Activated T-helper 17 cell treated with anti-CD3 and anti-CD28 coated beads, Interleukin-2, amount 50 U/mL, for 72 hours (primary cell): ENCODE results near the gene CPLX1. TPM values are rescaled to one million over a fixed set of nuclear protein-coding genes. Genes with fewer than 3 reads are reported as not detected.
"Not testable (repeated sequence)": the region's sequence is repeated elsewhere in the genome, so short reads cannot be mapped to it uniquely, and the experiment has no call there.

Experiments used
- ATAC-seq: fragments of 150-1000 bp; cut with Tn5 transposase; replicated peaks from 2 replicates; pipeline ENCODE4 v1.10.0; 2021; ENCODE audit warnings: mild to moderate bottlenecking, moderate library complexity
- H3K27ac Mint-ChIP-seq: one replicate; pipeline ENCODE4 v1.8.0; 2022; ENCODE audit warnings: mixed read lengths
- H3K27me3 Mint-ChIP-seq: one replicate; pipeline ENCODE4 v1.8.0; 2022; ENCODE audit warnings: mixed read lengths
- H3K36me3 Mint-ChIP-seq: one replicate; pipeline ENCODE4 v1.8.0; 2022; ENCODE audit warnings: low read depth, mild to moderate bottlenecking, mixed read lengths
- H3K4me1 Mint-ChIP-seq: one replicate; pipeline ENCODE4 v1.8.0; 2022; ENCODE audit warnings: mixed read lengths
- H3K4me3 Mint-ChIP-seq: one replicate; pipeline ENCODE4 v1.8.0; 2022; ENCODE audit warnings: mild to moderate bottlenecking, mixed read lengths
- H3K9me3 Mint-ChIP-seq: one replicate; pipeline ENCODE4 v1.8.0; 2022; ENCODE audit warnings: mixed read lengths
- total RNA-seq, 2 donors: library from RNA; stranded (reverse); gene quantifications; one replicate each; pipeline ENCODE4 v1.2.3, GENCODE V29; 2022

Gene CPLX1
- total RNA-seq, 2 donors from 2014 or later, result 0.50 to 3.6 TPM

GRCh38 chr4:779555-779954, 46.4 kb downstream of the CPLX1 start:
- Mint-ChIP-seq H3K27me3 (peaks cover 2% of the 10 kb centered on the region), H3K36me3 (peaks cover 69% of the 10 kb centered on the region), H3K9me3 (no peaks in the 10 kb centered on the region), H3K4me1 (peaks cover 39% of the 10 kb centered on the region), H3K27ac (peak overlapping the region; percentile 91), H3K4me3 (peak overlapping the region; percentile 86)
- ATAC-seq, result no peak

GRCh38 chr4:777520-778262, 48.2 kb downstream of the CPLX1 start:
- Mint-ChIP-seq H3K27me3 (no peaks in the 10 kb centered on the region), H3K9me3 (no peaks in the 10 kb centered on the region), H3K4me3 (peak overlapping the region; percentile 17), H3K4me1 (peaks cover 42% of the 10 kb centered on the region), H3K36me3 (peaks cover 77% of the 10 kb centered on the region), H3K27ac (peak overlapping the region; percentile 31)
- ATAC-seq, result no peak

- no peak for ATAC-seq
- H3K4me3 Mint-ChIP-seq, result peak overlapping the region; percentile 17
- H3K4me1 Mint-ChIP-seq, result peaks cover 37% of the 10 kb centered on the region
- no peaks in the 10 kb centered on the region for H3K9me3 Mint-ChIP-seq
- peak overlapping the region; percentile 75 for H3K27ac Mint-ChIP-seq
- H3K36me3 Mint-ChIP-seq, result peaks cover 85% of the 10 kb centered on the region
- H3K27me3 Mint-ChIP-seq, result no peaks in the 10 kb centered on the region
Measured at GRCh38 chr4:776743-777441, 49.0 kb downstream of the CPLX1 start.

GRCh38 chr4:775485-775884, 50.4 kb downstream of the CPLX1 start:
- Mint-ChIP-seq H3K27ac (peak overlapping the region; percentile 70), H3K4me3 (peak overlapping the region; percentile 30), H3K36me3 (peaks cover 89% of the 10 kb centered on the region), H3K4me1 (peaks cover 37% of the 10 kb centered on the region)
- not testable (repeated sequence) for H3K27me3 Mint-ChIP-seq, ATAC-seq, H3K9me3 Mint-ChIP-seq

- H3K27me3 Mint-ChIP-seq, H3K9me3 Mint-ChIP-seq, ATAC-seq: not testable (repeated sequence)
- Mint-ChIP-seq H3K4me3 (peak overlapping the region; percentile 35), H3K27ac (peak overlapping the region; percentile 73), H3K36me3 (peaks cover 89% of the 10 kb centered on the region), H3K4me1 (peaks cover 33% of the 10 kb centered on the region)
Measured at GRCh38 chr4:774419-775092, 51.4 kb downstream of the CPLX1 start.

GRCh38 chr4:773214-773613, 52.7 kb downstream of the CPLX1 start:
- H3K4me1 Mint-ChIP-seq, result peaks cover 33% of the 10 kb centered on the region
- peaks cover 89% of the 10 kb centered on the region for H3K36me3 Mint-ChIP-seq
- no peak overlapping the region for H3K27ac Mint-ChIP-seq
- H3K4me3 Mint-ChIP-seq, result no peak overlapping the region
- H3K9me3 Mint-ChIP-seq, result no peaks in the 10 kb centered on the region
- ATAC-seq, result no peak
- H3K27me3 Mint-ChIP-seq, result no peaks in the 10 kb centered on the region

GRCh38 chr4:772776-773175, 53.2 kb downstream of the CPLX1 start:
- no peaks in the 10 kb centered on the region for H3K27me3 Mint-ChIP-seq
- no peak overlapping the region for H3K27ac Mint-ChIP-seq
- no peak overlapping the region for H3K4me3 Mint-ChIP-seq
- no peaks in the 10 kb centered on the region for H3K9me3 Mint-ChIP-seq
- peaks cover 31% of the 10 kb centered on the region for H3K4me1 Mint-ChIP-seq
- ATAC-seq, result no peak
- H3K36me3 Mint-ChIP-seq, result peaks cover 89% of the 10 kb centered on the region

- H3K9me3 Mint-ChIP-seq, result no peaks in the 10 kb centered on the region
- no peak overlapping the region for H3K4me3 Mint-ChIP-seq
- no peak for ATAC-seq
- H3K27ac Mint-ChIP-seq, result no peak overlapping the region
- H3K4me1 Mint-ChIP-seq, result peaks cover 26% of the 10 kb centered on the region
- peaks cover 89% of the 10 kb centered on the region for H3K36me3 Mint-ChIP-seq
- H3K27me3 Mint-ChIP-seq, result no peaks in the 10 kb centered on the region
Measured at GRCh38 chr4:772118-772517, 53.8 kb downstream of the CPLX1 start.

GRCh38 chr4:771464-771863, 54.5 kb downstream of the CPLX1 start:
- ATAC-seq, result no peak
- no peak overlapping the region for H3K27ac Mint-ChIP-seq
- H3K4me1 Mint-ChIP-seq, result peaks cover 20% of the 10 kb centered on the region
- H3K36me3 Mint-ChIP-seq, result peaks cover 89% of the 10 kb centered on the region
- no peaks in the 10 kb centered on the region for H3K27me3 Mint-ChIP-seq
- H3K9me3 Mint-ChIP-seq, result no peaks in the 10 kb centered on the region
- H3K4me3 Mint-ChIP-seq, result no peak overlapping the region

GRCh38 chr4:770022-770421, 55.9 kb downstream of the CPLX1 start:
- H3K4me3 Mint-ChIP-seq, result no peak overlapping the region
- H3K27me3 Mint-ChIP-seq, result no peaks in the 10 kb centered on the region
- H3K9me3 Mint-ChIP-seq, result no peaks in the 10 kb centered on the region
- H3K27ac Mint-ChIP-seq, result no peak overlapping the region
- peaks cover 85% of the 10 kb centered on the region for H3K36me3 Mint-ChIP-seq
- peaks cover 15% of the 10 kb centered on the region for H3K4me1 Mint-ChIP-seq
- ATAC-seq, result no peak

GRCh38 chr4:769511-769910, 56.4 kb downstream of the CPLX1 start:
- H3K9me3 Mint-ChIP-seq, result no peaks in the 10 kb centered on the region
- H3K4me3 Mint-ChIP-seq, result no peak overlapping the region
- no peaks in the 10 kb centered on the region for H3K27me3 Mint-ChIP-seq
- H3K4me1 Mint-ChIP-seq, result peaks cover 10% of the 10 kb centered on the region
- no peak overlapping the region for H3K27ac Mint-ChIP-seq
- no peak for ATAC-seq
- H3K36me3 Mint-ChIP-seq, result peaks cover 85% of the 10 kb centered on the region

- Mint-ChIP-seq H3K4me1 (peaks cover 8% of the 10 kb centered on the region), H3K9me3 (no peaks in the 10 kb centered on the region), H3K27me3 (no peaks in the 10 kb centered on the region), H3K4me3 (no peak overlapping the region), H3K36me3 (peaks cover 80% of the 10 kb centered on the region), H3K27ac (no peak overlapping the region)
- no peak for ATAC-seq
Measured at GRCh38 chr4:768995-769394, 56.9 kb downstream of the CPLX1 start.

- H3K36me3 Mint-ChIP-seq, result peaks cover 88% of the 10 kb centered on the region
- no peaks in the 10 kb centered on the region for H3K27me3 Mint-ChIP-seq
- no peak overlapping the region for H3K4me3 Mint-ChIP-seq
- H3K9me3 Mint-ChIP-seq, result no peaks in the 10 kb centered on the region
- H3K4me1 Mint-ChIP-seq, result peaks cover 14% of the 10 kb centered on the region
- no peak for ATAC-seq
- no peak overlapping the region for H3K27ac Mint-ChIP-seq
Measured at GRCh38 chr4:768076-768475, 57.9 kb downstream of the CPLX1 start.

- Mint-ChIP-seq H3K27me3 (no peaks in the 10 kb centered on the region), H3K9me3 (no peaks in the 10 kb centered on the region), H3K27ac (peak overlapping the region; percentile 19), H3K4me3 (no peak overlapping the region), H3K4me1 (peaks cover 19% of the 10 kb centered on the region), H3K36me3 (peaks cover 91% of the 10 kb centered on the region)
- ATAC-seq, result no peak
Measured at GRCh38 chr4:766559-767283, 59.2 kb downstream of the CPLX1 start.
